HG02973 (cell line): ENCODE measurements around the gene DLG2.

Source experiments
- ATAC-seq: cut with Tn5 transposase; IDR thresholded peaks from one replicate; pipeline ENCODE4 v1.9.1; 2021; ENCODE audit warnings: moderate library complexity; ENCODE audit not compliant: unreplicated experiment

The DLG2 gene

DNA sequence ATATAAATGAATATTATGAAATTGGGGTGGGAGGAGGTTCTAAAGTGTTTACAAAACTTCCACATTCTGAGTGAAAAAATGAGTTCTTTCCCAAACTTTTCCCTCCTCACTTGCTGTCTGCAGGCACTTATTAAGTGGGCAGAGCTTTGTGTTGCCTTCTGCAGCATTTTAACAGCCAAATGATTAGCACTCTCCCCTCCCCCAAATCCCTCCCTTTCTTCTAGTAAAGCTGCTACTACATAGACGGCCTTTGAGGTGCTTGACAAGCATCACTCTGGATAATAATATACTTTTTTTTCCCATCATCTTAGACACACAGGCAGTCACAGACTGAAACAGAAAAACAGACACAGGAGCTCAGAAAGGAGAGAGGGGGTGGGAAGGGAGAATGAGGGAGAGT, 493.5 kb downstream of the DLG2 start:
- no peak for ATAC-seq

- ATAC-seq: no peak
Measured at GRCh38 chr11:85132851-85133585, 494.1 kb downstream of the DLG2 start.

GRCh38 chr11:85127349-85127748, 499.8 kb downstream of the DLG2 start:
- ATAC-seq: no peak

GRCh38 chr11:85123752-85124231, 503.4 kb downstream of the DLG2 start:
- peak; percentile 94 for ATAC-seq

- ATAC-seq: no peak
Measured at GRCh38 chr11:85118151-85118550, 509.0 kb downstream of the DLG2 start.

GRCh38 chr11:85115798-85116197, 511.3 kb downstream of the DLG2 start:
- no peak for ATAC-seq

GRCh38 chr11:85114786-85115185, 512.4 kb downstream of the DLG2 start:
- ATAC-seq: no peak

GRCh38 chr11:85110246-85110645, 516.9 kb downstream of the DLG2 start:
- ATAC-seq: peak; percentile 89

- ATAC-seq: peak; percentile 71
Measured at GRCh38 chr11:85109141-85109540, 518.0 kb downstream of the DLG2 start.

GRCh38 chr11:85105868-85106267, 521.3 kb downstream of the DLG2 start:
- no peak for ATAC-seq

DNA sequence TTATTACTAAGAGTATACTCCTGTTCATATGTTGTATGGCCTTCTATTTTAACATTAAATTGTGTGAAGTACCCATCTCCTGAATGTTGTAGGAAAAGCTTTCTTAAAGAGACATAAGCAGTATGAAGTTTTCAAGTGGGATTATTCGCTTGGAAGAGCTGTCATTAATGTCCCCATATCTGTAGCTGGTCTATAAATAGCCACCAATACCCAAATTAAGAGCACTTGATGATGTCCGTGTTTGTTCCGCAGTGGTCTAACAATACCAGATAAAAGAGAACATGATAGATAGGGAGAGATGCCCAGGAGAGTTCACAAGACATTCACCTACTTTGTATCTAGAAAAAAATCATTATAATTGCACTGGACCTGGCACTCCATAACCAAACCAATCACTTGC, 527.6 kb downstream of the DLG2 start:
- ATAC-seq: no peak

- ATAC-seq: no peak
Measured at GRCh38 chr11:85098996-85099395, 528.1 kb downstream of the DLG2 start.

DNA sequence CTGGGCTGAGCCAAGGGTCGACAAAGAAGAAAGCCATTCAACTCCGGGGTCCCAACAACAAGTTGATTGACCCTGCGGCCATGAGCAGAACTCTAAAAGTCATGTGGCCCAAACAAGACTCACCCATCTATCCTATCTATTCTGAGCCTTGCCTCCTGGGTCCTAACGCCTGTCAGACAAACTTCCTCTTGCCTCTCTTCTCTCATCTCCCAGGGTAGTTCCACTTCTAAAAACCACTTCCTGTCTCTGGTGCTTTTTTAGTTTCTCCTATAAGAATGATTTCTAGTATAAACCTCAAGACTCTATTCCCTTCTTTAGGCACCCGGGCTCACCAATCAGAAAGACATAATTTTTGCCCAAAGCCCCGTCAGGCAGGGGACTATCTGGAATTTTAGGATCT, 530.2 kb downstream of the DLG2 start:
- ATAC-seq: no peak

- ATAC-seq: no peak
Measured at GRCh38 chr11:85095239-85095638, 531.9 kb downstream of the DLG2 start.

DNA sequence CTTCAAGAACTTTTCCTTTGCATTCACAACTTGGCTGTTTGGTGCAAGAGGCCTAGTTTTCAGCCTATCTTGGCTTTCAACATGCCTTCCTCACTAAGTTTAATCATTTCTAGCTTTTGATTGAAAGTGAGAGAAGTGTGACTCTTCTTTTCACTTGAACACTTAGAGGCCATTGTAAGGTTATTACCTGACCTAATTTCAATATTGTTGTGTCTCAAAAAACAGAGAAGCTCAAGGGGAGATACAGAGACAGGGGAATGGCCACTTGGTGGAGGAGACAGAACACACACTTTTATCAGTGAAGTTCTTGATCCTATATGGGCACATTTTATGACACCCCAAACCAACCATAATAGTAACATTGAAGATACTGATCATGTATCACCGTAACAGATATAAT, 532.3 kb downstream of the DLG2 start:
- no peak for ATAC-seq

GRCh38 chr11:85089654-85090053, 537.5 kb downstream of the DLG2 start:
- no peak for ATAC-seq

- ATAC-seq: no peak
Measured at GRCh38 chr11:85088286-85088685, 538.9 kb downstream of the DLG2 start.

DNA sequence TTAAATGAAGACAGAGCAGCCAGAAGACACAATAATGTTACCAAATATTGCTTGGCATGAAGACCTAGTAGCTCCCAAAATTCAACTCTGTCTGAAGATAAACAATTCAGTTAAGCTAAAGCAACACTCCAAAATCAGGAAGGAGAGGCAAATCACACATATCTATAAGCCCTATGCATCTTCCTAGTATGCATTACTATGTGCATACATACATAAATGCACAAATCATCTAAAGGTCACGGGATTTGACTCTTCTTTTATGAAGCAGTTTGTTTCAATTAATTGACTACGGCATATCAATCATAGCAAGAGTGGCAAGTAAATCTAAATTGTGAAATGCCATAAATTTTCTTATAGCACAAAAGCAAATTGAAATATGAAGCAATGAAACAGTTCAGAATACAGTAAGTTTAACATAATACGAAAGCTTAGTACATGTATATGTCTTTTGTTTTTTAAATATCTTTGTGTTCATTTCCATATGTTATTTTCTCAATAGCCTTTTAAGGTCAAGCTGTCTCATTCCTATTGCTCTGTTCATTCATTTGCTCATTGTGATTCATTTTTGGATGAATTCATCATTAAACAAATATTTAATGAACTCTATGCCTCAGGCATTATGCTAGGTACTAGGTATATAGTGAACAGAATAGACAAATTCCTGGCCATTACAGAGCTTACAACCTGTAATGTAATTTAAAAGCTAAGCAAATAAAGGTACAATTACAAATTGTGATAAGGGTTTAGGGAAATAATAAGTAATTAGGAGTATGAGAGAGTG, 540.5 kb downstream of the DLG2 start:
- ATAC-seq: no peak

GRCh38 chr11:85076535-85077330, 550.4 kb downstream of the DLG2 start:
- ATAC-seq: no peak

GRCh38 chr11:85062659-85063058, 564.5 kb downstream of the DLG2 start:
- peak; percentile 99 for ATAC-seq

DNA sequence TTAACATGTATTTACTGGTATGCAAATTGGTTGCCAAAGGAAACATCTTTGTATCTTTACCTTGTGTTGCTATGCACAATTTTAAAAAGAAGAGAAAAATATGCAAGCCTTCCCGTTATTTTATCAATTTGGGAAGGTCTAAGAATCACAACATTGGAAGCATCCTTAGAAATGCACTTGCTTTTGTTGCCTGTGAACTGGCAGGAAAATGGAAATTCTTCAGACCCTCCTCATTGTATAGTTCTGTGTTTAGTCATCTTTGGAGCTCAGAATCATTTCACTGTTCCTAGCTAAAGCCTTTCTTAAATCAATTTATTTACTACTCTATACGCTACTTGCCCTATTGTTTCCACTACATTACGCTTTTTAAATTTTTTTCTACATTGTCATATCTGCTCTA, 574.5 kb downstream of the DLG2 start:
- ATAC-seq: no peak
